ENCODE measurements around the gene RRAS2.
A peak's percentile ranks its signal among the peaks of the same experiment; 100 is the strongest.
"Not testable (repeated sequence)": the region's sequence is repeated elsewhere in the genome, so short reads cannot be mapped to it uniquely, and the experiment has no call there.

RRAS2 gene

GRCh38 chr11:14370496-14370895 lies 11.5 kb upstream of the RRAS2 start:
- DNase-seq = no peak

DNA sequence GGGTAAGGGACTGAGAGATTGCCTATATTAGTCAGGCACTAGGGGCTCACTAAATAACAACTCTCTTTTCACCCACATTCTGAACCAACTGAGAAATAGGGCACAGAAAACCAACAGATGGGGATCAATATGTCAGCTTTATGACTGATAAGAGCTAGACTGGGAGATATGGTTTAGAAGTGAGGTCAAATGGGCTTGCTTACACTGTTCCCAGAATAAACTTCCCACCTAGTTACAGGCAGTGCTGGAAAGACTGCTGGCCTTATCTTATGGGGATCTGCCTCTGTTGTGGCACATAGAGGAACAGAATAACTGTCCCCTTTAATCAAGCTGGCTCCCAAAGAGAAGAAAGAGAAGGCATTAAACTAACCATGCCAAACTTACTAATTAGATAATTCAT lies 10.6 kb upstream of the RRAS2 start:
- no peak for DNase-seq

GRCh38 chr11:14366936-14367335 lies 8.0 kb upstream of the RRAS2 start:
- no peak for DNase-seq

GRCh38 chr11:14364322-14364721 lies 5.3 kb upstream of the RRAS2 start:
- no peak for DNase-seq

GRCh38 chr11:14362611-14363010 lies 3.6 kb upstream of the RRAS2 start:
- DNase-seq = no peak

- DNase-seq = no peak
Observed at GRCh38 chr11:14361951-14362350, 3.0 kb upstream of the RRAS2 start.

GRCh38 chr11:14360976-14361375 lies 2.0 kb upstream of the RRAS2 start:
- DNase-seq = no peak

DNA sequence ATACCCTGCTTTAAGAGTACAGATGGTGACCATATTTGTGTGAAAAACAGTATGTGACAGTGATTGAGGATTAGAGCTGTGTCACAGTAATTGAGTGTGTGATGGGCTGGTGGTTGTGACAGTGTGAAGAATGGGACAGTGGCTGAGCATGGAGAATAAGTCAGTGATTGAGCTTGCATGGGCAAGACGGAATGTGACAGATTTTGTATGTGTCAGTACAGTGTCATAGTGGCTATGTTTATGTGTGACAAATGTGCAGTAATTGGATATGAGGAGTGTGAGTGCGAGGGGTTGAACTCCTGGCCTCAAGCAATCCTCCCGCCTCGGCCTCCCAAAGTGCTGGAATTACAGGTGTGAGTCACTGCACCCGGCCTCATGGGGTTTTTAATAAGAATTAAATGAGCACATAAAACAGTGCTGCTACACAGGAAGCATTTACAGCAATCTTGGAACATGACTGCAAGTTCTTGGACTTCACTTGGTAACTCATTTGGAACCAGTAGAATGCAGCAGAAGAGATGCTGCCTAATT lies 583 bp upstream of the RRAS2 start:
- DNase-seq = no peak

GRCh38 chr11:14357881-14358728 lies 878 bp downstream of the RRAS2 start:
- peak; percentile 26 for DNase-seq

GRCh38 chr11:14356342-14356741 lies 2.6 kb downstream of the RRAS2 start:
- no peak for DNase-seq

- DNase-seq = not testable (repeated sequence)
Observed at GRCh38 chr11:14354604-14355003, 4.4 kb downstream of the RRAS2 start.

GRCh38 chr11:14350716-14351238 lies 8.2 kb downstream of the RRAS2 start:
- DNase-seq = no peak

DNA sequence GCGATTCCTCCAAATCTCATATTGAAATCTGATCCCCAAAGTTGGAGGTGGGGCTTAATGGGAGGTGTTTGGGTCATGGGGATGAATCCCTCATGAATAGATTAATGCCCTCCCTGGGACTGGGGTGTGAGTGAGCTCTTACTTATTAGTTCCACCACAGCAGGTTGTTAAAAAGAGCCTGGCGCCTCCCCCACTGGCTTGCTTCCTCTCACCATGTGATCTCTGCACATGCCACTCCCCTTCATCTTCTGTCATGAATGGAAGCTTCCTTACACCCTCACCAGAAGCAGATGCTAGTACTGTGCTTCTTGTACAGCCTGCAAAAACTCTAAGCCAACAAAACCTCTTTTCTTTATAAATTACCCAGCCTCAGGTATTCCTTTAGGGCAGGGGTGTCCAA lies 8.8 kb downstream of the RRAS2 start:
- no peak for DNase-seq

DNA sequence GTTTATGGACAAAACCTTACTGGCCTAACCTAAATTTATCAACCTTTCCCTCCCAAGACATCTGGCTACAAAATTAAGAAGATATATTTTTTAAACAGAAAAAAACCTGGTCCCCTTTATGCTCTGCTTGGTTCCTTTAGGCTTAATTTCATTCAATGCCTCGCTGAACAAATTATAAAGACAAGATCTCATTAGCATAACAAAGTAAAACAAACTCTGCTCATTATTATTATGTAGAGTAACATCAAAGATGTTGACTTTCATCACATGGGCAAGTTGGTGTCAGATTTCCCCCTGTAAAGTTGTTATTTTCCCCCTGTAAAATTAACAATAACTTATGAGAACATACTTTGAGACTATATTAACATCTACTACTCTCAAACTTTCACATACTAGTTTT lies 11.0 kb downstream of the RRAS2 start:
- DNase-seq = no peak

DNA sequence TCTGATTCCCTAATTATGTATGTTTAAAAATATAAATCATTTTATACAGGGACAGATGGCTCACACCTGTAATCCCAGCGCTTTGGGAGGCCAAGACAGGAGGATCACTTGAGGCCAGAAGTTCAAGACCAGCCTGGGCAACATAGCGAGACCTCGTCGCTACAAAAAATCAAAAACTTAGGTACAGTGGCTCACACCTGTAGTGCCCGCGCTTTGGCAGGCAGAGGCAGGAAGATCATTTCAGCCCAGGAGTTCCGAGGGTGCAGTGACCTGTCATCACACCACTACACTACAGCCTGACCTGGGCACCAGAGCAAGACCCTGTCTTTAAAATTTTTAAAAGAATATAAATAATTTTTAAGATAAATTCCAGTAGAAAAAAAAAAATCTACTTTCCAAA lies 11.5 kb downstream of the RRAS2 start:
- no peak for DNase-seq

DNA sequence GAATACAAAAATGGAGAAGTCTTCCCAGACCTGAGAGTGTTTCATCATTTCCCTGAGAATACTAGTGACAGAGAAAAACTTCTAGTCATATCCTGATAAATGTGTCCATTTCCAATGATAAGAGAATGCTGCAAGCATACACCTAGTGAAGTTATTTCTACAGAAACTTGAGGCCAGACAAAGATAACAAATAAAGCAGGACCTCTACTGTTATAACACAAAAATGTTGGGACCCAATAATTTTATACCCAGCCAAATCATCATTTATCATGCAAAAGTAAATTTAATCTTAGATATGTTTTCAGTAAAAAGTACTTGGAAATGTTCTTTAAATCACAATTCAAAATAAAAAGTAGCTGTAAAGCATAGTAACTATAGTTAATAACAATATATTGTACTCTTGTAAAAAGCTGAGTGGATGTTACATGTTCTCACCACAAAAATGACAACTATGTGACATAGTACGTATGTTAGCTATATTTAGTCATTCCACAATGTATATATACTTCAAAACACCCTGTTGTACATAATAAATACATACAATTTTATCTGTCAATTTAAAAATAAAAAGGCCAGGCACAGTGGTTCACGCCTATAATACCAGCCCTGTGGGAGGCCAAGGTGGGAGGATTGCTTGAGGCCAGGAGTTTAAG lies 12.6 kb downstream of the RRAS2 start:
- no peak for DNase-seq

DNA sequence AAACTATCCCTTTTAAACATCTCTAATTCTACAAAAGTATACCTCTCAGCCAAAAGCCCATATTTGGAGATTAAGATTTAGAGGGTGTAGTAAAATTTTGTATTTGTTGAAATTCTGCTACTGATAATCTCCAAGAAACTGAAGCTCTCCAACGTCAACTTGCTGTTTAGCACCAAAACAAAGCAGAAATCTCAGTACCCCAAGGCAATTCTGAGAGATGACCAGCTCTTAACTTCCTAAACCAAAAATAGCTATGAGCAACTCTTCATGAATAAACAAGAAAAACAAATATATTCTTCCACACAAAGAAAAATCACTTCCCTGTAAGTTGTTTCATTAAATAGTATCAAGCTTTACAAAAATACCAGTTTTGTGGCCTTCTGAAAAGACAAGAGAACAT lies 13.3 kb downstream of the RRAS2 start:
- DNase-seq = no peak

DNA sequence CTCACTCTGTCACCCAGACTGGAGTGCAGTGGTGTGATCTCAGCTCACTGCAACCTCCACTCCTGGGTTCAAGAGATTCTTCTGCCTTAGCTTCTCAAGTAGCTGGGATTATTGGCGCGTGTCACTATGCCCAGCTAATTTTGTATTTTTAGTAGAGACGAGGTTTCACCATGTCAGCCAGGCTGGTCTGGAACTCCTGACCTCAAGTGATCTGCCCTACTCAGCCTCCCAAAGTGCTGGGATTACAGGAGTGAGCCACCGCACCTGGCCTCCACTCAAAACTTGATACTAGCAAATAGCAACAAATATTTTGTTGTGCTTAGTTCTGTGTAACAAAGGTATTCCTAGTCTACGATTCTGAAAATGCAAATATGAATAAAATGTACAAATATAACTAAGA lies 14.0 kb downstream of the RRAS2 start:
- DNase-seq = not testable (repeated sequence)

DNA sequence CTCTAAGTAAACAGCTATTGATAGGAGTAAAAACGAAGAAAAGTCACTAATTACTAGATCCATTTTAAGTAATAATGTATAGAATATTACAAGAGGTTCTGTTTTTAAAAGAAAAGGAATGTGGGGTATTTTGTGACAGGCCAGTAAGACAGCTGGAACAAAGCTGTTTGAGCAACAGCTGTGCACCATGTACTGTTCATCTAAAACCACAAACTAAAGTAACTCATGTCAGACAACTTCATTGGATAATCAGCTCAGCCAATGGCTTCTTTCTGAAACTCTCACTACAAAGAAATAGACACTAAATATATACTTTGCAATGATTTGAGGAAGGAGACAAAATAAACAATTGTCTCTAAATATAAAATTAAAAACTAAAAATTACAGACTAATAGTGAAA lies 16.1 kb downstream of the RRAS2 start:
- no peak for DNase-seq

GRCh38 chr11:14341968-14342367 lies 17.0 kb downstream of the RRAS2 start:
- no peak for DNase-seq

DNA sequence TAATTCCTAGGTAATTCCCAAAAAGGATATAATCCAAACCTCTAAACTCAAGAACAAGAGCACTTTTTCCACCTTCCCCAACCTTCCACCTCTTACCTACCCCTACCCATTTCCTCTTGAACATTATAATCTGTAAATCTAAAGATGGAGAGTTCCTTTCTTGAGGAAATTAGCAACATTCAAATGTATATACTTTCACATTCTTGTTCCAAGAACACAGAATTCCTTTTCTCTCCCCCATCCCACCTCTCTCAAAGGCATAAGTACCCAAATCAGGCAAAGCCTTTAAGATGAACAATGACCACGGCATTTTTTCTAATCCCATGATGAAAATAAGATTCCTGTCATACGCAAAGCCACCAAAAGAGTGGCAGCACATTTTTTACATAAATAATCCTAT lies 18.3 kb downstream of the RRAS2 start:
- DNase-seq = no peak

DNA sequence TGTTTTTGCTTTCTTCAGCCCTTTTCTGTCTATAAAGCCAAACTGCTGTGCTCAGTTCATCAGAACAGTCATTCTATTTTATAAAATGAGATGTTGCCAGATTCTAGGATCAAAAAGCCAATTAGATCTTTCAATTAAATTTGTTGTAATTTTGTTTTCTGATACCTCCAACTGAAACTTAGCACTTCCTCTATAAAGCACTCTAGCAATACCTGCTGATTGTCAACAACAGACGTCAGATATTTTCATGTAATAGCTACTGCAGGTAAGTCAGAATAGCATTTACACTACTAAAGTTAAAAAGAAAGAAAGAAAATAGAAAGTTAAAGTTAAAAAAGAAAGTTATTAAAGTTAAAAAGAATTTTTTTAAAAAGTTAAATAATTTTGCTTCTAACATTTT lies 19.6 kb downstream of the RRAS2 start:
- DNase-seq = no peak

- no peak for DNase-seq
Observed at GRCh38 chr11:14336507-14337503, 22.2 kb downstream of the RRAS2 start.

Measured in NCI-H1092 treated with DMSO at 0.1 percent for 48 hours (cell line).